SK-N-SH (cell line): ENCODE data around the gene FAM83E. TPM values are rescaled to one million over a fixed set of nuclear protein-coding genes. Genes with fewer than 3 reads are reported as not detected.
"Not testable (repeated sequence)": the region's sequence is repeated elsewhere in the genome, so short reads cannot be mapped to it uniquely, and the experiment has no call there.

ENCODE experiments used
- CTCF ChIA-PET: fragments of 300-600, 350-600 bp; formaldehyde crosslinking; extraction: SDS; loops from one replicate; lab custom pipeline; 2021; lab: Yijun Ruan, JAX
- POLR2A ChIA-PET: fragments of 350-600 bp; sonication (Branson Sonifier 250); formaldehyde crosslinking; extraction: SDS; loops from one replicate; lab custom pipeline; 2020; ENCODE audit warnings: antibody characterized with exemption, inconsistent platforms; lab: Yijun Ruan, JAX
- DNase-seq: peaks from one replicate; pipeline ENCODE4 v3.0.0; 2012
- H2AFZ ChIP-seq: fragments of 200-600 bp; sonication (generic); 2 replicates; pipeline ENCODE4 v1.8.1; 2016; ENCODE audit warnings: antibody characterized with exemption, mild to moderate bottlenecking, low read depth
- H3F3A ChIP-seq: fragments of 200-600 bp; sonication (generic); replicated peaks from 2 replicates; pipeline ENCODE3; 2016; ENCODE audit warnings: antibody characterized with exemption, mild to moderate bottlenecking; ENCODE audit not compliant: insufficient read depth
- H3K27ac ChIP-seq, 2 experiments: fragments of 200-500 bp in 1 of 2; fragments of 200-600 bp in 1 of 2; sonication (Bioruptor generic) in 1 of 2; sonication (generic), shearing (Covaris generic) in 1 of 2; 2 replicates each; pipeline versions ENCODE4 v1.5.1 to v1.6.1; 2014 to 2016; ENCODE audit warnings: low read depth in 2 of 2, inconsistent platforms in 1 of 2, low read length in 1 of 2, mild to moderate bottlenecking in 1 of 2, mixed read lengths in 1 of 2
- H3K27me3 ChIP-seq: fragments of 200-600 bp; sonication (generic), shearing (Covaris generic); 2 replicates; pipeline ENCODE4 v1.6.1; 2016; ENCODE audit warnings: mixed run types; ENCODE audit not compliant: insufficient read depth
- H3K36me3 ChIP-seq, 2 experiments: fragments of 200-500 bp in 1 of 2; fragments of 200-600 bp in 1 of 2; sonication (Bioruptor generic) in 1 of 2; sonication (generic) in 1 of 2; replicated peaks in 1 of 2; 2 replicates each; pipeline versions ENCODE3 to v1.5.1; 2014 to 2016; ENCODE audit warnings: low read length in 1 of 2, mild to moderate bottlenecking in 1 of 2; ENCODE audit not compliant: insufficient read depth in 2 of 2, control insufficient read depth in 1 of 2
- H3K4me1 ChIP-seq, 2 experiments: fragments of 200-500 bp in 1 of 2; fragments of 200-600 bp in 1 of 2; sonication (Bioruptor generic) in 1 of 2; sonication (generic), shearing (Covaris generic) in 1 of 2; 2 replicates each; pipeline versions ENCODE4 v1.5.1 to v1.6.1; 2014 to 2016; ENCODE audit warnings: low read depth in 1 of 2, low read length in 1 of 2, mixed run types in 1 of 2; ENCODE audit not compliant: insufficient read depth in 2 of 2, control insufficient read depth in 1 of 2
- H3K4me2 ChIP-seq: fragments of 200-600 bp; sonication (generic), shearing (Covaris generic); 2 replicates; pipeline ENCODE4 v1.6.1; 2017; ENCODE audit warnings: mixed run types
- H3K4me3 ChIP-seq, 2 experiments: fragments of 200-500 bp in 1 of 2; fragments of 200-600 bp in 1 of 2; sonication (Bioruptor generic) in 1 of 2; sonication (generic), shearing (Covaris generic) in 1 of 2; 2 replicates each; pipeline versions ENCODE4 v1.5.1 to v1.8.1; 2014 to 2016; ENCODE audit warnings: low read depth in 2 of 2, inconsistent platforms in 1 of 2, low read length in 1 of 2, mild to moderate bottlenecking in 1 of 2, mixed read lengths in 1 of 2, moderate library complexity in 1 of 2
- H3K79me2 ChIP-seq: fragments of 200-600 bp; sonication (generic); 2 replicates; pipeline ENCODE4 v1.8.1; 2017; ENCODE audit warnings: mild to moderate bottlenecking; ENCODE audit not compliant: insufficient read depth
- H3K9ac ChIP-seq: fragments of 200-600 bp; sonication (generic); 2 replicates; pipeline ENCODE4 v1.6.1; 2017; ENCODE audit warnings: mixed run types
- H3K9me2 ChIP-seq: fragments of 200-600 bp; sonication (generic); 2 replicates; pipeline ENCODE4 v1.6.1; 2017; ENCODE audit warnings: mixed run types
- H3K9me3 ChIP-seq: fragments of 200-600 bp; sonication (generic); 2 replicates; pipeline ENCODE4 v1.6.1; 2017; ENCODE audit warnings: mixed run types, mild to moderate bottlenecking, moderate library complexity
- H4K20me1 ChIP-seq: fragments of 200-600 bp; sonication (generic); 2 replicates; pipeline ENCODE4 v1.6.1; 2017; ENCODE audit warnings: mild to moderate bottlenecking, mixed run types; ENCODE audit not compliant: insufficient read depth
- ELF1 ChIP-seq: IDR thresholded peaks from 2 replicates; pipeline ENCODE4 v1.4.0; 2012
- EP300 ChIP-seq, 2 experiments: IDR thresholded peaks; 2 replicates each; pipeline versions ENCODE4 v1.4.0 to v1.6.1; 2012; ENCODE audit warnings: borderline replicate concordance in 1 of 2, low read depth in 1 of 2, low read length in 1 of 2
- EZH2phosphoT487 ChIP-seq: fragments of 200-600 bp; sonication (generic); IDR thresholded peaks from 2 replicates; pipeline ENCODE4 v1.6.1; 2017; ENCODE audit warnings: low read depth, mixed run types, mild to moderate bottlenecking, antibody characterized with exemption, moderate library complexity, borderline replicate concordance
- FOSL2 ChIP-seq: IDR thresholded peaks from 2 replicates; pipeline ENCODE4 v1.4.0; 2012; ENCODE audit warnings: low read depth, mild to moderate bottlenecking, moderate library complexity, borderline replicate concordance
- FOXJ3 ChIP-seq: sonication (generic); formaldehyde crosslinking; IDR thresholded peaks from 2 replicates; pipeline ENCODE4 v1.5.1; 2020; ENCODE audit warnings: mild to moderate bottlenecking, missing genetic modification reagents
- GATA2 ChIP-seq: sonication (generic); formaldehyde crosslinking; IDR thresholded peaks from 2 replicates; pipeline ENCODE4 v1.5.0; 2020; ENCODE audit warnings: mild to moderate bottlenecking, missing genetic modification reagents
- JUND ChIP-seq: IDR thresholded peaks from 2 replicates; pipeline ENCODE4 v1.4.0; 2012
- MEF2A ChIP-seq: IDR thresholded peaks from 2 replicates; pipeline ENCODE4 v1.4.0; 2012; ENCODE audit warnings: low read depth, borderline replicate concordance
- POLR2AphosphoS5 ChIP-seq: IDR thresholded peaks from 2 replicates; pipeline ENCODE4 v1.6.1; 2012; ENCODE audit warnings: low read depth, low read length
- RAD21 ChIP-seq: IDR thresholded peaks from 2 replicates; pipeline ENCODE4 v1.6.1; 2012; ENCODE audit warnings: mild to moderate bottlenecking, low read length
- RCOR1 ChIP-seq: fragments of 150-350 bp; IDR thresholded peaks from 2 replicates; pipeline ENCODE4 v1.6.1; 2017; ENCODE audit warnings: antibody characterized with exemption, low read length
- RFX5 ChIP-seq: IDR thresholded peaks from 2 replicates; pipeline ENCODE4 v1.6.1; 2012; ENCODE audit warnings: mild to moderate bottlenecking, improper control_type of control experiment, low read length
- TCF12 ChIP-seq: IDR thresholded peaks from 2 replicates; pipeline ENCODE4 v1.4.0; 2012
- TEAD4 ChIP-seq: IDR thresholded peaks from 2 replicates; pipeline ENCODE4 v1.4.0; 2012; ENCODE audit warnings: mild to moderate bottlenecking, borderline replicate concordance; ENCODE audit not compliant: insufficient read depth
- YY1 ChIP-seq: IDR thresholded peaks from 2 replicates; pipeline ENCODE4 v1.4.0; 2012; ENCODE audit warnings: low read depth, mild to moderate bottlenecking
- WGBS: methylation state at CpG from one replicate; pipeline ENCODE4 v1.1.6; 2017; ENCODE audit warnings: low lambda C conversion rate; 5-methylcytosine and 5-hydroxymethylcytosine counted together
- polyA plus RNA-seq, 3 experiments: library from polyadenylated mRNA; depleted of rRNA; stranded (reverse); fragments of >200 nt; gene quantifications; 2 replicates each; pipeline ENCODE4 v1.2.3, GENCODE V29; 2012
- TF ChIP-seq, protein P1 (sequence below): fragments of 200-600 bp; sonication (generic); IDR thresholded peaks from 2 replicates; pipeline ENCODE4 v1.6.1; 2017; ENCODE audit warnings: antibody characterized with exemption, mild to moderate bottlenecking, moderate library complexity
- TF ChIP-seq, protein P2 (sequence below): fragments of 150-350 bp; IDR thresholded peaks from 2 replicates; pipeline ENCODE4 v1.6.1; 2017; ENCODE audit warnings: antibody characterized with exemption, low read length, low read depth, borderline replicate concordance
- TF ChIP-seq, protein P3 (sequence below): IDR thresholded peaks from 2 replicates; pipeline ENCODE4 v1.4.0; 2012; ENCODE audit warnings: low read depth, borderline replicate concordance

FAM83E gene
- polyA plus RNA-seq, 1 of the 3 experiments (the other 2 are of a cell fraction): 0.44 TPM

DNA sequence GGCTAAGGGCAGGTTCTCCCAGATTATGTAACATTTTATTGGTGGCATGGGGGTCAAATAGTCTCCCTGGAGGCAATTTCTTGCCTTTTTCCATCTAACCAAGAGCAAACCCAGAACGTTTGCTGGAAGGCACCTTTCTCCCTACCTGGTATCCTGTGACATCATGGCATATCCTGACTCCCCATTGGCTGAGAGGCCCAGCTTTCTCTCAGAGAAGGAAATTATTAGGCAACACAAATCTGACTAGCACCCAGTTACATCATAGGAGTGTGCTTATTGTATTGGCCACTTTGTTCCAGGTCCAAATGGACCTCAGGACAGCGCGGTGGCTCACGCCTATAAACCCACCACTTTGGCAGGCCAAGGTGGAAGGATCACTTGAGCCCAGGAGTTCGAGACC, 44.9 kb upstream of the FAM83E start:
- Histone ChIP-seq H3K4me2 (no peak overlapping the region), H3F3A (peaks cover 4% of the 10 kb centered on the region), H3K79me2 (no peaks in the 10 kb centered on the region), H3K4me3 (no peak overlapping the region), H3K4me1 (peaks cover 0 to 3% of the 10 kb centered on the region in 2 experiments; a peak in 1 of 4 replicates), H2AFZ (no peak overlapping the region), H3K9me2 (no peaks in the 10 kb centered on the region), H3K27ac (no peak overlapping the region), H3K9me3 (no peaks in the 10 kb centered on the region), H4K20me1 (no peaks in the 10 kb centered on the region), H3K9ac (no peak overlapping the region), H3K27me3 (no peaks in the 10 kb centered on the region), H3K36me3 (no peaks in the 10 kb centered on the region)
- ChIA-PET CTCF (no interaction called here), POLR2A (no interaction called here)
- DNase-seq: no peak
- WGBS: 77% methylated on average over 5 of the region's 5 CpGs
- no peak for TF ChIP-seq TEAD4
- TF ChIP-seq RFX5: peak; percentile 97
- no peak for TF ChIP-seq RAD21

DNA sequence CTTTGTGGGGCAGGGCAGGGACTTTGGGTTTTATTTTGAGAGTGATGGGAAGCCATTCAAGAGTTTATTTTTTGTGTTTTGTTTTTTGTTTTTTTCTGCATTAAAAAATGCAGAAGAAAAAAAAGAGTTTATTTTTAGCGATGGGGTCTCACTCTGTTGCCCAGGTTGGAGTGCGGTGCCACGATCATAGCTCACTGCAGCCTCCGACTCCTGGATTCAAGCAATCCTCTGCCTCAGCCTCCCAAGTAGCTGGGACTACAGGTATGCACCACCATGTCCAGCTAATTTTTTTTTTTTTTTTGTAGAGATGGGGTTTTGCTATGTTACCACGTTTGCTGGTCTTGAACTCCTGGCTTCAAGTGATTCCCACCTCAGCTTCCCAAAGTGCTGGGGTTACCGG, 43.6 kb upstream of the FAM83E start:
- DNase-seq: no peak
- H3K9ac ChIP-seq: no peak overlapping the region
- TF ChIP-seq EZH2phosphoT487 (no peak), GATA2 (CRISPR knock-in tag) (no peak), FOXJ3 (CRISPR knock-in tag) (no peak), ELF1 (no peak), YY1 (no peak), RFX5 (no peak), FOSL2 (no peak), MEF2A (no peak), JUND (no peak), RCOR1 (no peak), EP300 (IDR thresholded peaks at IDR 0.05; ENCODE audit: borderline replicate concordance in 1 of 2, low read depth in 1 of 2, low read length in 1 of 2) (no peak), POLR2AphosphoS5 (no peak), TCF12 (no peak)
- TF ChIP-seq, protein P1, sequence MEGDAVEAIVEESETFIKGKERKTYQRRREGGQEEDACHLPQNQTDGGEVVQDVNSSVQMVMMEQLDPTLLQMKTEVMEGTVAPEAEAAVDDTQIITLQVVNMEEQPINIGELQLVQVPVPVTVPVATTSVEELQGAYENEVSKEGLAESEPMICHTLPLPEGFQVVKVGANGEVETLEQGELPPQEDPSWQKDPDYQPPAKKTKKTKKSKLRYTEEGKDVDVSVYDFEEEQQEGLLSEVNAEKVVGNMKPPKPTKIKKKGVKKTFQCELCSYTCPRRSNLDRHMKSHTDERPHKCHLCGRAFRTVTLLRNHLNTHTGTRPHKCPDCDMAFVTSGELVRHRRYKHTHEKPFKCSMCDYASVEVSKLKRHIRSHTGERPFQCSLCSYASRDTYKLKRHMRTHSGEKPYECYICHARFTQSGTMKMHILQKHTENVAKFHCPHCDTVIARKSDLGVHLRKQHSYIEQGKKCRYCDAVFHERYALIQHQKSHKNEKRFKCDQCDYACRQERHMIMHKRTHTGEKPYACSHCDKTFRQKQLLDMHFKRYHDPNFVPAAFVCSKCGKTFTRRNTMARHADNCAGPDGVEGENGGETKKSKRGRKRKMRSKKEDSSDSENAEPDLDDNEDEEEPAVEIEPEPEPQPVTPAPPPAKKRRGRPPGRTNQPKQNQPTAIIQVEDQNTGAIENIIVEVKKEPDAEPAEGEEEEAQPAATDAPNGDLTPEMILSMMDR: no peak
- TF ChIP-seq, protein P2, sequence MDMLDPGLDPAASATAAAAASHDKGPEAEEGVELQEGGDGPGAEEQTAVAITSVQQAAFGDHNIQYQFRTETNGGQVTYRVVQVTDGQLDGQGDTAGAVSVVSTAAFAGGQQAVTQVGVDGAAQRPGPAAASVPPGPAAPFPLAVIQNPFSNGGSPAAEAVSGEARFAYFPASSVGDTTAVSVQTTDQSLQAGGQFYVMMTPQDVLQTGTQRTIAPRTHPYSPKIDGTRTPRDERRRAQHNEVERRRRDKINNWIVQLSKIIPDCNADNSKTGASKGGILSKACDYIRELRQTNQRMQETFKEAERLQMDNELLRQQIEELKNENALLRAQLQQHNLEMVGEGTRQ: no peak
- TF ChIP-seq, protein P3, sequence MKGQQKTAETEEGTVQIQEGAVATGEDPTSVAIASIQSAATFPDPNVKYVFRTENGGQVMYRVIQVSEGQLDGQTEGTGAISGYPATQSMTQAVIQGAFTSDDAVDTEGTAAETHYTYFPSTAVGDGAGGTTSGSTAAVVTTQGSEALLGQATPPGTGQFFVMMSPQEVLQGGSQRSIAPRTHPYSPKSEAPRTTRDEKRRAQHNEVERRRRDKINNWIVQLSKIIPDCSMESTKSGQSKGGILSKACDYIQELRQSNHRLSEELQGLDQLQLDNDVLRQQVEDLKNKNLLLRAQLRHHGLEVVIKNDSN: no peak
- H3K79me2 ChIP-seq: no peaks in the 10 kb centered on the region
- WGBS: 83% methylated on average over 6 of the region's 6 CpGs
- no peak overlapping the region for H3K4me3 ChIP-seq
- ChIA-PET POLR2A (no interaction called here), CTCF (interaction anchor here (2.0 kb wide), 1 partner anchor 17 kb away, joined by 6 read pairs; no protein-coding TSS in a partner anchor)
- peaks cover 0 to 12% of the 10 kb centered on the region in 2 experiments; a peak in 1 of 4 replicates for H3K4me1 ChIP-seq
- peaks cover 4% of the 10 kb centered on the region for H3F3A ChIP-seq
- H3K36me3 ChIP-seq: no peaks in the 10 kb centered on the region
- H3K4me2 ChIP-seq: no peak overlapping the region
- H3K27me3 ChIP-seq: no peaks in the 10 kb centered on the region
- H3K9me3 ChIP-seq: no peaks in the 10 kb centered on the region
- no peaks in the 10 kb centered on the region for H4K20me1 ChIP-seq
- no peaks in the 10 kb centered on the region for H3K9me2 ChIP-seq
- H3K27ac ChIP-seq: no peak overlapping the region
- H2AFZ ChIP-seq: no peak overlapping the region

DNA sequence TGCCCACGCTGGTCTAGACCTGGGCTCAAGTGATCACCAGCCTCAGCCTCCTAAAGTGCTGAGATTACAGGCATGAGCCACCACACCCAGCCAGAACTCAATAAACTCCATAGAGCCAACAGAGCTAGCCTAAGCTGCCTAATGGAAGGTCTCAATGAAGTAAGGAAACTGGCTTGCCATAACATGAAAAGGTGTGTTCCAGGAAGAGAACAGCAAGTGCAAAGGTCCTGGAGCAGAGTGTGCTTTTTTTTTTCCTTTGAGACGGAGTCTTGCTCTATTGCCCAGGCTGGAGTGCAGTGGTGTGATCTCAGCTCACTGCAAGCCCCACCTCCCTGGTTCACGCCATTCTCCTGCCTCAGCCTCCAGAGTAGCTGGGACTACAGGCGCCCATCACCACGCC, 43.0 kb upstream of the FAM83E start:
- CTCF ChIA-PET: interaction anchor here (2.0 kb wide), 1 partner anchor 17 kb away, joined by 6 read pairs; no protein-coding TSS in a partner anchor
- not testable (repeated sequence) for DNase-seq
- POLR2A ChIA-PET: interaction anchor here (1.1 kb wide), 1 partner anchor 39 kb away, joined by 3 read pairs; the partner anchor contains the start of genes RPL18 and SPHK2

More for the DNA sequence above, 43.0 kb upstream of the FAM83E start:
- H3K79me2 ChIP-seq, H3K9me3 ChIP-seq, H3K27ac ChIP-seq, H2AFZ ChIP-seq, H3K4me2 ChIP-seq, H3K9me2 ChIP-seq, H3F3A ChIP-seq, H3K4me3 ChIP-seq, H3K27me3 ChIP-seq, H3K9ac ChIP-seq, H3K36me3 ChIP-seq, H4K20me1 ChIP-seq: not testable (repeated sequence)
- WGBS: 89% methylated on average over 5 of the region's 5 CpGs
- peaks cover 0 to 12% of the 10 kb centered on the region in 2 experiments; a peak in 1 of 4 replicates for H3K4me1 ChIP-seq
